Transverse colon (tissue), 4 donors: ENCODE measurements around the gene INPP1. TPM values are rescaled to one million over a fixed set of nuclear protein-coding genes. Genes with fewer than 3 reads are reported as not detected.
A peak's percentile ranks its signal among the peaks of the same experiment; 100 is the strongest.

Experiments
- DNase-seq: peaks from one replicate; pipeline ENCODE4 v3.0.0-alpha.2; 2019
- H3K27ac ChIP-seq, 4 donors: fragments of 200-600 bp; sonication (generic); 2 replicates each; pipeline ENCODE4 v1.5.1; 2016 to 2018; ENCODE audit warnings: inconsistent platforms in 4 of 4
- H3K27me3 ChIP-seq: fragments of 200-600 bp; sonication (generic); 2 replicates; pipeline ENCODE4 v1.5.1; 2017; ENCODE audit warnings: inconsistent platforms
- H3K36me3 ChIP-seq, 4 donors: fragments of 200-600 bp; sonication (generic); 2 replicates each; pipeline ENCODE4 v1.5.1; 2017 to 2019; ENCODE audit warnings: inconsistent platforms in 4 of 4
- H3K4me1 ChIP-seq, 4 donors: fragments of 200-600 bp; sonication (generic); 2 replicates each; pipeline ENCODE4 v1.5.1; 2017 to 2020; ENCODE audit warnings: inconsistent platforms in 4 of 4
- H3K4me3 ChIP-seq, 4 donors: fragments of 200-600 bp; sonication (generic); 1 replicate in 1 of 4; 2 replicates in 3 of 4; pipeline versions ENCODE4 v1.5.1 to v1.6.1; 2017 to 2019; ENCODE audit warnings: inconsistent platforms in 4 of 4
- H3K9me3 ChIP-seq, 2 donors: fragments of 200-600 bp; sonication (generic); 2 replicates each; pipeline ENCODE4 v1.5.1; 2017 to 2019; ENCODE audit warnings: inconsistent platforms in 2 of 2
- EP300 ChIP-seq: sonication (generic); formaldehyde crosslinking; IDR thresholded peaks from one replicate; pipeline ENCODE4 v1.6.1; 2017; ENCODE audit warnings: antibody characterized with exemption, low read depth
- POLR2A ChIP-seq: fragments of 450-650 bp; IDR thresholded peaks from one replicate; pipeline ENCODE4 v1.6.1; 2016; ENCODE audit warnings: antibody characterized with exemption, mild to moderate bottlenecking, moderate library complexity
- POLR2AphosphoS5 ChIP-seq, 3 donors: sonication (generic); formaldehyde crosslinking; IDR thresholded peaks; one replicate each; pipeline ENCODE4 v1.6.1; 2016; ENCODE audit warnings: antibody characterized with exemption in 3 of 3
- WGBS, 2 donors: methylation state at CpG; one replicate each; pipeline ENCODE4 v1.1.5; 2018; ENCODE audit warnings: low coverage in 1 of 2; 5-methylcytosine and 5-hydroxymethylcytosine counted together
- in situ Hi-C, 4 donors: fragments of 200-750 bp; cut with MboI; loops; one replicate each; pipeline versions ENCODE4 v1.15.0 to v1.15.1; 2017; ENCODE audit warnings: low sequenced_read_pairs in 3 of 4, low pct_ligation_motif_present in 1 of 4, low pct_unique_long_range_greater_than_20kb in 1 of 4
- intact Hi-C: fragments of 100-400 bp; cut with DNase I; formaldehyde crosslinking; loops from one replicate; pipeline ENCODE4 v1.15.1; 2023; ENCODE audit warnings: low total_unique reads
- total RNA-seq, 4 donors: library from RNA; depleted of rRNA; stranded (reverse); fragments of >200 nt; gene quantifications; one replicate each; pipeline ENCODE4 v1.1.0, GENCODE V29; 2016
- TF ChIP-seq, protein P1 (sequence below), 5 experiments: fragments of 200-600 bp in 3 of 5; fragments of 450-650 bp in 2 of 5; sonication (generic) in 3 of 5; IDR thresholded peaks; 1 replicate in 2 of 5; 2 replicates in 3 of 5; pipeline ENCODE4 v1.5.1; 2016 to 2017; ENCODE audit warnings: antibody characterized with exemption in 5 of 5, inconsistent platforms in 3 of 5, mild to moderate bottlenecking in 2 of 5, moderate library complexity in 1 of 5

INPP1 gene
- total RNA-seq, 4 donors from 2014 or later = 0.60 to 22.1 (median 21.2) TPM

DNA sequence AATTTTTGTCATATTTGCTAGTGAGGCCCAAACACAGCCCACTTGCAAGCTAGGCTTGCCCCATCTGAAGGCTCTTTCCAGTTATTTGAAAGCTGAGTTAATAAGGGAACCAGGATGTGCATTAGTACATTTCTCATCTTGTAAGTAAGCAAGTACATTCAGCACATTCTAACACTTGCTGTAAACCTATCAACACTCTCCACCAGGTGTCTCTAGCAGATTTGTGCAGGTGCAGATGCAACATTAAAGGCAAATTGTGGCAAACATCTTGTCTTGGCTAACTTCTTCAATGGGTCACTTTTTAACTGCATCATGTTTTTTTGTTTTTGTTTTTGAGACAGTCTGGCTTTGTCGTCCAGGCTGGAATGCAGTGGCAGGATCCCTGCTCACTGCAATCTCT, 39.5 kb downstream of the INPP1 start:
- Histone ChIP-seq H3K27me3 (no peaks in the 10 kb centered on the region), H3K4me3 (no peak overlapping the region), H3K4me1 (no peaks in the 10 kb centered on the region), H3K9me3 (no peaks in the 10 kb centered on the region), H3K36me3 (no peaks in the 10 kb centered on the region), H3K27ac (no peak overlapping the region)
- TF ChIP-seq POLR2AphosphoS5 (IDR thresholded peaks at IDR 0.05) = no peak
- TF ChIP-seq, protein P1, sequence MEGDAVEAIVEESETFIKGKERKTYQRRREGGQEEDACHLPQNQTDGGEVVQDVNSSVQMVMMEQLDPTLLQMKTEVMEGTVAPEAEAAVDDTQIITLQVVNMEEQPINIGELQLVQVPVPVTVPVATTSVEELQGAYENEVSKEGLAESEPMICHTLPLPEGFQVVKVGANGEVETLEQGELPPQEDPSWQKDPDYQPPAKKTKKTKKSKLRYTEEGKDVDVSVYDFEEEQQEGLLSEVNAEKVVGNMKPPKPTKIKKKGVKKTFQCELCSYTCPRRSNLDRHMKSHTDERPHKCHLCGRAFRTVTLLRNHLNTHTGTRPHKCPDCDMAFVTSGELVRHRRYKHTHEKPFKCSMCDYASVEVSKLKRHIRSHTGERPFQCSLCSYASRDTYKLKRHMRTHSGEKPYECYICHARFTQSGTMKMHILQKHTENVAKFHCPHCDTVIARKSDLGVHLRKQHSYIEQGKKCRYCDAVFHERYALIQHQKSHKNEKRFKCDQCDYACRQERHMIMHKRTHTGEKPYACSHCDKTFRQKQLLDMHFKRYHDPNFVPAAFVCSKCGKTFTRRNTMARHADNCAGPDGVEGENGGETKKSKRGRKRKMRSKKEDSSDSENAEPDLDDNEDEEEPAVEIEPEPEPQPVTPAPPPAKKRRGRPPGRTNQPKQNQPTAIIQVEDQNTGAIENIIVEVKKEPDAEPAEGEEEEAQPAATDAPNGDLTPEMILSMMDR (IDR thresholded peaks at IDR 0.05) = peak; percentile 50 to 84 (median 61)
- WGBS, 2 donors = 25 to 40% methylated on average over 1 of the region's 1 CpG
- intact Hi-C loops (no loop called here), in situ Hi-C loops (loop anchor here in 3 of 4 donors (10.0 to 25.0 kb wide), 5 partner anchors 129 to 429 kb away; no protein-coding TSS in a partner anchor)
- no peak for DNase-seq

GRCh38 chr2:190387422-190387821, 44.0 kb downstream of the INPP1 start:
- Histone ChIP-seq H3K36me3 (no peaks in the 10 kb centered on the region), H3K4me1 (no peaks in the 10 kb centered on the region), H3K27ac (no peak overlapping the region), H3K4me3 (no peak overlapping the region), H3K27me3 (no peaks in the 10 kb centered on the region), H3K9me3 (no peaks in the 10 kb centered on the region)
- WGBS, 2 donors = 92% methylated on average over 3 of the region's 3 CpGs; no CpG with 5 or more reads in 1 of the 2 donors
- TF ChIP-seq POLR2AphosphoS5 (IDR thresholded peaks at IDR 0.05) = no peak
- no peak for TF ChIP-seq EP300
- no peak for TF ChIP-seq POLR2A
- TF ChIP-seq, protein P1 (IDR thresholded peaks at IDR 0.05) = no peak
- no peak for DNase-seq
- in situ Hi-C loops = loop anchor here in 3 of 4 donors (10.0 to 25.0 kb wide), 5 partner anchors 125 to 425 kb away; no protein-coding TSS in a partner anchor
- intact Hi-C loops = no loop called here

DNA sequence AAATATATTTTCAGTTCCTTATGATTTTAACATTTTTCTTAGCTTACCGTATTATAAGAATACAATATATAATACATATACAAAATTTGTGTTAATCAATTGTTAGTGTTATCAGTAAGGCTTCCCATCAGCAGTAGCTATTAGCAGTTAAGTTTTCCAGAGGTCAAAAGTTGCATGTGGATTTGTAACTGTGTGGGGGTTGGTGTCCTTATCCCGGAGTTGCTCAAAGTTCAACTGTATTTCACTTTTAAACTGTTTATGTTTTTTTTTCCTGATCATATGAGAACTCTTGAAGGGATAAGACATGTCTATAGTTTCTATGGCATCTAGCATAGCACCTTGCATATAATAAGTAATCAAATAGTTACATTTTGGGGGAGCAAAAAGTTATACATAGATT, 52.9 kb downstream of the INPP1 start:
- no peaks in the 10 kb centered on the region for H3K4me1 ChIP-seq
- no peak overlapping the region for H3K4me3 ChIP-seq
- TF ChIP-seq POLR2AphosphoS5 (IDR thresholded peaks at IDR 0.05) = no peak
- no peak for TF ChIP-seq POLR2A
- TF ChIP-seq EP300 = no peak
- TF ChIP-seq, protein P1 (IDR thresholded peaks at IDR 0.05) = no peak
- DNase-seq = no peak
- in situ Hi-C loops (loop anchor here in 3 of 4 donors (25.0 kb wide), 4 partner anchors 116 to 416 kb away; no protein-coding TSS in a partner anchor), intact Hi-C loops (no loop called here)
- H3K9me3 ChIP-seq = no peaks in the 10 kb centered on the region
- H3K36me3 ChIP-seq = no peaks in the 10 kb centered on the region
- H3K27me3 ChIP-seq = no peaks in the 10 kb centered on the region
- 74 to 81% methylated on average over 2 of the region's 2 CpGs for WGBS, 2 donors
- H3K27ac ChIP-seq = no peak overlapping the region

GRCh38 chr2:190402986-190403603, 59.7 kb downstream of the INPP1 start:
- TF ChIP-seq, protein P1 (IDR thresholded peaks at IDR 0.05) = no peak
- TF ChIP-seq POLR2A = no peak
- no peak for TF ChIP-seq EP300
- Histone ChIP-seq H3K36me3 (no peaks in the 10 kb centered on the region), H3K4me3 (no peak overlapping the region), H3K27ac (no peak overlapping the region), H3K4me1 (peaks cover 0 to 9% (median 4%) of the 10 kb centered on the region in 4 donors), H3K27me3 (no peaks in the 10 kb centered on the region), H3K9me3 (no peaks in the 10 kb centered on the region)
- no peak for DNase-seq
- in situ Hi-C loops = no loop called here
- intact Hi-C loops = loop anchor here (10.0 kb wide), 1 partner anchor 82 kb away; no protein-coding TSS in a partner anchor
- 45 to 82% methylated on average over 5 of the region's 5 CpGs for WGBS, 2 donors
